Esophagus mucosa (tissue), 1 donor: ENCODE results near the gene CPED1. TPM values are rescaled to one million over a fixed set of nuclear protein-coding genes. Genes with fewer than 3 reads are reported as not detected.
"Not testable (repeated sequence)": the region's sequence is repeated elsewhere in the genome, so short reads cannot be mapped to it uniquely, and the experiment has no call there.

ENCODE experiments used
- ATAC-seq: fragments of 200-7000 bp; cut with Tn5 transposase; one replicate; pipeline ENCODE4 v1.9.1; 2020
- total RNA-seq: library from RNA; stranded (reverse); gene quantifications from one replicate; pipeline ENCODE4 v1.2.4, GENCODE V29; 2023
- donor health status: DM: yes; HTN: yes; CAD: no.

Gene CPED1
- total RNA-seq, 1 donor from 2014 or later, result 0.76 TPM

GRCh38 chr7:121075424-121075841 lies 86.9 kb downstream of the CPED1 start:
- not testable (repeated sequence) for ATAC-seq

- no peak for ATAC-seq
Measured at GRCh38 chr7:121075952-121076349, 87.4 kb downstream of the CPED1 start.

DNA sequence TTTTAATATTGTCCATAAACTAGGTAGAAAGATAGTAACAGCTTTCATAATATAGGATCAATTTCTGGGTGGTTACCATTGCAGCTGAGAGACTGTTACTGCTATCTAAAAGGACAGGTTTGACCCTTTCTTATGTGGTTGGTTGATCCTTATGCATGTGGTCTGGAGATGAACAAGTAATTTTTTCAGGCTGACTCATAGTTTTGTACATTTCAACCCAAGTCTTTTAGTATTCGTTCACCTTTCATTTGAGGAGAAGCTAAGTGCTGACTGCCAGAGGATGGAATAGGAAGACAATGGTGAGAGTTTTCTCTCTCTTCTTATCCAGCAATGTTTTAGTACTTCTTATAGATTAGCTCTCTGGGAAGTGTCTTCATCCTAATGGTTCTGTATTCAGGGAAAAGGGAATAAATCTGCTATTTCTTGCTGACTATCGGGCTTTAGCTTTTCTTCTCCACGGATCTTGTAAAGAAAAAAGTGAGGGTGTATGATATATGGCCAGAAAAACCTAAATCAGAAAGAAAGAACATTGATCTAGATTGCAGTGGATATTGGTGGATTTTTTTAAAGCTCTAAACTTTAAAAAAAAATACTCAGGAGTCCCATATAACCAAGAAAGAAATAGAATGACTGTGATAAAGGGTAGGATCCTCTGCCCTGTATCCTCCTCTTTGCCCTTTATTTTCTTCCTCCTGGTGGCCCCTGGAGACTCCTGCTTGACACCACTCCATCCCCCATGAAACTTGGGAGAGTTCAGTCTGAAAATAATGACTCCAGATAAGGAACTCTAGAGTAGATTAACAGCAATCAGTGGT lies 88.0 kb downstream of the CPED1 start:
- no peak for ATAC-seq

DNA sequence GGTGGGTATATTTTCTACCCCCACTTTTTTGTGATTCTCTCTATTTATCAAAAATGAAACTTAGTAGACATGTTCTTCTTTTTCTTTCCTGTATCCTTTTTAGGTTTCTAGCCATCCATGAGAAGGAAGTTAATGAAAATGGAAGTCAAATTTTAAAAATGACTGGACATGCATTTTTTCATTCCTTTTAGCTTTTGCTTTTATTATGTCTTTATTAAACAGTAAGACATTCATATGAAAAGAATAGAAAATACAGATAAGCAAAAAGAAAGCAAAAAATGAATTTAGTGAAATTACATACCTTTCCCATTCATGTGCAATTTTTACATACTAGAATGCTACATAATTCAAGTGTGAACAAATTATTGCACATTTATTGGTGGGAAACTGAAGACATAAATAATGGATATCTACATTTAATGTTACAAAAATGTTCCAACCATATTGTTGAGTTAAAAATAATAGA lies 88.7 kb downstream of the CPED1 start:
- no peak for ATAC-seq

DNA sequence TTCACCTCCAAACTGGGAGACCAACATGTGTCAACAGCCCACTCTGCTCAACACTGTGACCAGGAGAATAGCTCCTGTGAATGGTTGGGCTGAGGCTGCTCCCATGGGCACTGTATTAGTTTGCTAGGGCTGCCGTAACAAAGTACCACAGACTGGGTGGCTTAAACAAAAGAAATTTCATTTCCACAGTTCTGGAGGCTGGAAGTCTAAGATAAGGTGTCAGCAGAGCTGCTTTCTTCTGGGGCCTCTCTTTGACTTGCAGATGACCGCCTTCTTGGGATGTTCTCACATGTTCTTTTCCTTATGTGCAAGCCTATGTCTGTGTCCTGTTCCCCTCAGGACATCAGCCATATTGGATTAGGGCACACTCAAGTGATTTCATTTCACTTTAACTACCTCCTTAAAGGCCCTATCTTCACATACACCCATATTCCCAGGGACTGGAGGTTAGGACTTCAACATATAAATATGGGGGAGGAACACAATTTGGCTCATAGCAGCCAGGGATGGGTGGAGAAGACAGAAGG lies 90.3 kb downstream of the CPED1 start:
- no peak for ATAC-seq

DNA sequence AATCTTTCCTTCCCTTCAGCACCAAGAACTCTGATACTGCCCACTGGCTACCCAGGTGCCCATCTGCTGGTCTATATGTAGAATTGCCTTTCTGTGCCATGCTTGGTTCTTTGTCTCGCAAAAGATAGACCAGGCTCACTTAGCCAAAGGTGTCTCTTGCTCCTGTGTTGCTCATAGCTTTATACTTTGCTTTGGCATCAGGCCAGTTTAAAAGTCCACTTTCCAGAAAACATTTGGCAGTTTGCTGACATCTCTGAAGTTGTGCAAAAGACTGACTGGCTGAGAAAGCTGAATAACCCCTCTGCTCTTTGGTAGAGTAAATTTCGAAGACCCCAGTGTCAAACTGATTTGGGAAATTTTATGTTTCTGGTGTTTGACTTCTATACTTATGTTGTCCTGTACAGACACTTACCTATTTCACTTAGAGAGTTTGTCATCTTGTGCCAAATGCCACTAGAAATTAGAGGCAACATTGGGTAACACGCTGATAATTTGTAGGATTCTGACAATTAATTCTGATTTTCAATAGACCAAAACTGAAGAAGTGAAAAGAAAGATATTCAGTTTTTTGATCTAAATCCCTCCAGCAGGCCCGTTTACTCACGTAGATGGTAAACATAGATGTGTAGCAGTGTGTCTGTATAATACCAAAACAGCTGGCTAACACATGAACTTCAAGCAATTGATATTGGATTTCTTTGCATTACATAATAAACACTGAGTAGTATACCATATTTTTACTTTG lies 91.1 kb downstream of the CPED1 start:
- no peak for ATAC-seq

GRCh38 chr7:121080257-121080912 lies 91.9 kb downstream of the CPED1 start:
- no peak for ATAC-seq

GRCh38 chr7:121080913-121081326 lies 92.4 kb downstream of the CPED1 start:
- no peak for ATAC-seq

- peak; percentile 76 for ATAC-seq
Measured at GRCh38 chr7:121081327-121081936, 92.9 kb downstream of the CPED1 start.

DNA sequence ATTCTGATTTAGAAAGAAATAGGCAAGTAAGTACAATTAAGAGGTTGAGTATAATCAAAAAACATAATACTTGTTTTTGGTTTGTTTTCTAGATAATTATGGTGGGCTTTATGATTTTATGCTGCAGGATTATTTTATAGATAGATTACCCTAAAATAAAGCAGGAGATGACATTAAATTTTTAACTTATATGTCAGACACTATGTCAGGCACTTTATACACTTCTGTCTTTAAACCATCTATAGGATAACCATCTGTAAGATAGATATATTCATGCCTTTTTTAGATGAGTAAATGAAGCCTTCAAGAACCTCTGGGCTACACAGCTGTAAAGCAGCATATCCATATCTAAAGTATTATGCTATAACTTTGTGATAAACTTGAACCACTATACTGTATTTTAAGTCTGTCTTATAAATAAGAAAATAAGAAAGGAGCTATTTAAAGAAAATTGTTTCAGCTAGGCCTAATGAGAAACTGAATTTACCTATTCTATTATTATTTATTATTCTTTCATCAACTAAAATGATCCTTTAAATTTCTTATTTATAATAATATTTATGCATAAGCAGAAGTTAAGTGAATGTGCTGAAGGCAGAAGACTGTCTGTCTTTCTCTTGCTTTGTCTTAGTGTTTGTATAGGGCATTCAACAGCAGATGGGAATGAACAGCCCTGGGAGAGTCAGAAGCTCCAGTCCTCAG lies 94.0 kb downstream of the CPED1 start:
- ATAC-seq, result no peak

- peak; percentile 46 for ATAC-seq
Measured at GRCh38 chr7:121083138-121083789, 94.8 kb downstream of the CPED1 start.

- no peak for ATAC-seq
Measured at GRCh38 chr7:121083790-121084251, 95.3 kb downstream of the CPED1 start.

- no peak for ATAC-seq
Measured at GRCh38 chr7:121084256-121084655, 95.7 kb downstream of the CPED1 start.

- ATAC-seq, result no peak
Measured at GRCh38 chr7:121084748-121085336, 96.3 kb downstream of the CPED1 start.

DNA sequence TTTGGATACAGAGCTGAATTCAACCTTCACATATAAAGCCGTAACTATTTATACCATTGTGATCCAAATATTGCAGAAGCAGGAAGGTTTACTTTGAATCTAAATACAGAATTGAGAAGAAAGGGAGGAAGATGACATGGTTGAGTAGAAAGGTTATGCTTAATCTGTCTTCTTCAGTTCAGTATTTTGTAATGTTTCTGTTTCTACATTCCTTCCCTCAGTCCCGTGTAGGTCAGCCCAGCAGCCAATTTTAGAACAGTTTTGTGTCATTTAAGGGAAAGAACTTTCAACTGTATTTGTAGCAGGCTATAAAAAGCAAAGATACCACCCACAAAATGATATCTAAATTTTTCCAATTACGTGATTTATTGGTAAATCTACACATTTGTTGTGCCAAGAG lies 97.4 kb downstream of the CPED1 start:
- no peak for ATAC-seq

- no peak for ATAC-seq
Measured at GRCh38 chr7:121088870-121089269, 100.4 kb downstream of the CPED1 start.

DNA sequence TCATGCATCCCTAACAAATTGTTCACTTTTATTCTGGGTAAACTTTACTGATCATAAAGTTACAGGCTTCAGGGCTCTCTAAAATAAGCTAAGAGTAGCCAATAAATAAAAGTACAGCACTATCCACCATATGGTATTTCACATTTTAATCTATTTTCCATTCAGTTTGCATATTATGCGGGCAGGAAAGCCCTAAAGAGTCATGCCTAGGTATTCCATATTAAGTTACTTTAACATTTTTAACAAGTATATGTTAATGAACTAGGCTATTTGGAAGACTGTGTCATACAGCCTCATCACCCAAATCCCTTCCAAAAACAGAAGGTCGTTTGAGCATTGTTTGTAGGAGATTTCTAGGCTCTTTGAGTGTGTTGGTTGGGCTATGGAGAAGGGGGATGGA lies 106.3 kb downstream of the CPED1 start:
- no peak for ATAC-seq

- no peak for ATAC-seq
Measured at GRCh38 chr7:121097577-121097976, 109.1 kb downstream of the CPED1 start.

GRCh38 chr7:121099572-121099971 lies 111.1 kb downstream of the CPED1 start:
- ATAC-seq, result no peak

- no peak for ATAC-seq
Measured at GRCh38 chr7:121101083-121101482, 112.6 kb downstream of the CPED1 start.

DNA sequence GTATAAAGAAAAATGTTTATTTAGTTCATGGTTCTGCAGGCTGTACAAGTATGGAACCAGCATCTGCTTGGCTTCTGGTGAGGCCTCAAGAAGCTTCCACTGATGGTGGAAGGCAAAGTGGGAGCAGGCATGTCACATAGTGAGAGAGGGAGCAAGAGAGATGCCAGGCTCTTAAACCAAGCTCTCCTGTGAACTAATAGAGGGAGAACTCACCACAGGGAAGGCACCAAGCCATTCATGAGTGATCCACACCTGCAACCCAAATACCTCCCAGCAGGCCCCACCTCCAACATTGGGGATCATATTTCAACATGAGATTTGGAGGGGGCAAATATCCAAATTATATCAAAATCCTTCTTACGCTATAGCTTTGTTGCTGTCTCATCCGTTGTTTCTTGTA lies 113.1 kb downstream of the CPED1 start:
- ATAC-seq, result no peak
